GM23338 (cell line): ENCODE results near the gene SEC22A. TPM values are rescaled to one million over a fixed set of nuclear protein-coding genes. Genes with fewer than 3 reads are reported as not detected.

ENCODE experiments used
- ATAC-seq: fragments of 200-7000 bp; cut with Tn5 transposase; 3 replicates; pipeline ENCODE4 v1.9.1; 2020
- DNase-seq: peaks from one replicate; pipeline ENCODE4 v3.0.0-alpha.2; 2015; ENCODE audit warnings: low spot score
- H2AFZ ChIP-seq: fragments of 200-600 bp; sonication (generic); 2 replicates; pipeline ENCODE4 v1.8.0; 2016; ENCODE audit warnings: antibody characterized with exemption, mild to moderate bottlenecking, moderate library complexity
- H3F3A ChIP-seq: fragments of 200-600 bp; sonication (generic); replicated peaks from 2 replicates; pipeline ENCODE4 v1.8.0; 2017; ENCODE audit warnings: antibody characterized with exemption, mixed run types, low read depth
- H3K27ac ChIP-seq: fragments of 200-600 bp; sonication (generic); 2 replicates; pipeline ENCODE4 v1.6.1; 2016; ENCODE audit warnings: low read depth
- H3K27me3 ChIP-seq: fragments of 200-600 bp; sonication (generic); 2 replicates; pipeline ENCODE4 v1.8.0; 2016; ENCODE audit warnings: mild to moderate bottlenecking, mixed run types, moderate library complexity; ENCODE audit not compliant: insufficient read depth
- H3K36me3 ChIP-seq: fragments of 200-600 bp; sonication (generic); 2 replicates; pipeline ENCODE4 v1.8.0; 2016; ENCODE audit warnings: mild to moderate bottlenecking; ENCODE audit not compliant: insufficient read depth
- H3K4me1 ChIP-seq: fragments of 200-600 bp; sonication (generic); 2 replicates; pipeline ENCODE4 v1.8.0; 2016; ENCODE audit warnings: mild to moderate bottlenecking, moderate library complexity; ENCODE audit not compliant: insufficient read depth
- H3K4me2 ChIP-seq: fragments of 200-600 bp; sonication (generic); 2 replicates; pipeline ENCODE4 v1.7.1; 2017; ENCODE audit warnings: mixed run types
- H3K4me3 ChIP-seq: fragments of 200-600 bp; sonication (generic); 2 replicates; pipeline ENCODE4 v1.6.1; 2016; ENCODE audit warnings: mixed run types
- H3K79me2 ChIP-seq: fragments of 200-600 bp; sonication (generic); replicated peaks from 2 replicates; pipeline ENCODE4 v1.8.0; 2017; ENCODE audit warnings: mild to moderate bottlenecking; ENCODE audit not compliant: insufficient read depth
- H3K9me2 ChIP-seq: fragments of 200-600 bp; sonication (generic); 2 replicates; pipeline ENCODE4 v1.8.0; 2017; ENCODE audit not compliant: insufficient read depth
- H4K20me1 ChIP-seq: fragments of 200-600 bp; sonication (generic); replicated peaks from 2 replicates; pipeline ENCODE4 v1.8.0; 2017; ENCODE audit warnings: mild to moderate bottlenecking; ENCODE audit not compliant: insufficient read depth
- H3K27ac Mint-ChIP-seq: 2 replicates; pipeline ENCODE4 v1.8.0; 2020; ENCODE audit warnings: inconsistent platforms, mild to moderate bottlenecking, moderate library complexity, mixed read lengths
- H3K27me3 Mint-ChIP-seq: 3 replicates; pipeline ENCODE4 v1.8.0; 2022; ENCODE audit warnings: low read depth, mild to moderate bottlenecking, moderate library complexity, mixed read lengths, inconsistent platforms; ENCODE audit not compliant: insufficient read depth, poor library complexity
- H3K36me3 Mint-ChIP-seq: 3 replicates; pipeline ENCODE4 v1.8.0; 2021; ENCODE audit warnings: low read depth, mild to moderate bottlenecking, inconsistent platforms, moderate library complexity, mixed read lengths
- H3K4me1 Mint-ChIP-seq: 3 replicates; pipeline ENCODE4 v1.8.0; 2020; ENCODE audit warnings: mild to moderate bottlenecking, inconsistent platforms, mixed read lengths
- H3K4me3 Mint-ChIP-seq: 3 replicates; pipeline ENCODE4 v1.8.0; 2021; ENCODE audit warnings: moderate library complexity, mild to moderate bottlenecking, inconsistent platforms, mixed read lengths
- H3K9me3 Mint-ChIP-seq: 3 replicates; pipeline ENCODE4 v1.8.0; 2020; ENCODE audit warnings: moderate library complexity, mild to moderate bottlenecking, inconsistent platforms, mixed read lengths
- CTCF ChIP-seq, 2 experiments: fragments of 200-600 bp in 1 of 2; sonication (generic) in 1 of 2; conservative IDR thresholded peaks; 2 replicates each; pipeline versions ENCODE4 v1.5.1 to v1.6.1; 2016 to 2017; ENCODE audit warnings: antibody characterized with exemption in 2 of 2, low read depth in 2 of 2, mild to moderate bottlenecking in 2 of 2, moderate library complexity in 1 of 2
- EZH2phosphoT487 ChIP-seq: fragments of 200-600 bp; sonication (generic); IDR thresholded peaks from one replicate; pipeline ENCODE4 v1.8.1; 2018; ENCODE audit warnings: antibody characterized with exemption; ENCODE audit not compliant: unreplicated experiment
- JUNB ChIP-seq: IDR thresholded peaks from one replicate; pipeline ENCODE4 v1.6.1; 2016; ENCODE audit warnings: antibody characterized with exemption; ENCODE audit not compliant: unreplicated experiment
- REST ChIP-seq: IDR thresholded peaks from one replicate; pipeline ENCODE4 v1.6.1; 2018; ENCODE audit warnings: antibody characterized with exemption; ENCODE audit not compliant: unreplicated experiment
- polyA plus RNA-seq: library from polyadenylated mRNA; unstranded; fragments of >200 nt; fragmentation: Nextera tagmentation; extraction: Ambion mirVana; gene quantifications from 2 replicates; pipeline ENCODE4 v1.2.1, GENCODE V29; 2016
- total RNA-seq: library from RNA; depleted of rRNA; stranded (reverse); fragments of >200 nt; shearing (Covaris generic); gene quantifications from 2 replicates; pipeline ENCODE4 v1.2.3, GENCODE V29; 2014
- TF ChIP-seq, protein P1 (sequence below): fragments of 250-450 bp; sonication (Bioruptor Pico); IDR thresholded peaks from 2 replicates; pipeline ENCODE4 v1.5.0; 2020; ENCODE audit warnings: mild to moderate bottlenecking, moderate library complexity

SEC22A gene
- total and polyA plus RNA-seq, 2 experiments from 2014 or later, result 11.2 to 24.1 TPM

DNA sequence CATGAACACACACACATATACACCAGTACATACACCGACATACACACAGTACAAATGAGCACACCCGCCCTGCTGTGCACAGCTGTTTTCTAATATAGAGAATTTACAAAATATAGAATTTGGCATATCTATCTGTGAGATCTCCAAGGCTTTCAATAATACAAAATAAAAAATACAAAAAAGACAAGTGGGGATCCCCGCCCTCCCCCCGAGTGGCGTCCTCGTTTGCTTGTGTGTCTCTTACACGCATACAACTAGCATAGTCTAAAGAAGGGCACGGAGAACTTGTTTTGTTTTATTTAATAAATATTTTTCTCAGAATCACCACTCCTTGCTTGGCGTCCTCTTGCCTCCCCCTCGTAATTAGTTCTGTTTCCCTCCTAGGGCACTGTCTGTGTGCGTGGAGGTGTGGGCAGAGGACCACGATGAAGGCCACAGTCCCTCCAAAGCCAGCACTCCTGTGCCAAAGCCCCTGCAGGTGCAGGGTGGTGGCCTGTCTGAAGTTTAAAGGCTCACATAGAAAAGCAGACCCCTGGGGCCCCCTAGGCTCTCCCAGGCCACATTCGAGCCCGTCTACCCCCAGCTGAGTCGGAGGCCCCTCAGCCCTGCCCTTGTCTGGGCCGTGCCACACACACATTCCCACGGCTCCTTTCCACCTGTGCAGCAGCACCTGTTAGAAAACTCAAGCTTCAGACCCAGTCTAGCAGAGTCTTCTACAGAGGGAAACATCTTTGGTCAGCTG lies 82.1 kb downstream of the SEC22A start (continued):
- TF ChIP-seq, protein P1, sequence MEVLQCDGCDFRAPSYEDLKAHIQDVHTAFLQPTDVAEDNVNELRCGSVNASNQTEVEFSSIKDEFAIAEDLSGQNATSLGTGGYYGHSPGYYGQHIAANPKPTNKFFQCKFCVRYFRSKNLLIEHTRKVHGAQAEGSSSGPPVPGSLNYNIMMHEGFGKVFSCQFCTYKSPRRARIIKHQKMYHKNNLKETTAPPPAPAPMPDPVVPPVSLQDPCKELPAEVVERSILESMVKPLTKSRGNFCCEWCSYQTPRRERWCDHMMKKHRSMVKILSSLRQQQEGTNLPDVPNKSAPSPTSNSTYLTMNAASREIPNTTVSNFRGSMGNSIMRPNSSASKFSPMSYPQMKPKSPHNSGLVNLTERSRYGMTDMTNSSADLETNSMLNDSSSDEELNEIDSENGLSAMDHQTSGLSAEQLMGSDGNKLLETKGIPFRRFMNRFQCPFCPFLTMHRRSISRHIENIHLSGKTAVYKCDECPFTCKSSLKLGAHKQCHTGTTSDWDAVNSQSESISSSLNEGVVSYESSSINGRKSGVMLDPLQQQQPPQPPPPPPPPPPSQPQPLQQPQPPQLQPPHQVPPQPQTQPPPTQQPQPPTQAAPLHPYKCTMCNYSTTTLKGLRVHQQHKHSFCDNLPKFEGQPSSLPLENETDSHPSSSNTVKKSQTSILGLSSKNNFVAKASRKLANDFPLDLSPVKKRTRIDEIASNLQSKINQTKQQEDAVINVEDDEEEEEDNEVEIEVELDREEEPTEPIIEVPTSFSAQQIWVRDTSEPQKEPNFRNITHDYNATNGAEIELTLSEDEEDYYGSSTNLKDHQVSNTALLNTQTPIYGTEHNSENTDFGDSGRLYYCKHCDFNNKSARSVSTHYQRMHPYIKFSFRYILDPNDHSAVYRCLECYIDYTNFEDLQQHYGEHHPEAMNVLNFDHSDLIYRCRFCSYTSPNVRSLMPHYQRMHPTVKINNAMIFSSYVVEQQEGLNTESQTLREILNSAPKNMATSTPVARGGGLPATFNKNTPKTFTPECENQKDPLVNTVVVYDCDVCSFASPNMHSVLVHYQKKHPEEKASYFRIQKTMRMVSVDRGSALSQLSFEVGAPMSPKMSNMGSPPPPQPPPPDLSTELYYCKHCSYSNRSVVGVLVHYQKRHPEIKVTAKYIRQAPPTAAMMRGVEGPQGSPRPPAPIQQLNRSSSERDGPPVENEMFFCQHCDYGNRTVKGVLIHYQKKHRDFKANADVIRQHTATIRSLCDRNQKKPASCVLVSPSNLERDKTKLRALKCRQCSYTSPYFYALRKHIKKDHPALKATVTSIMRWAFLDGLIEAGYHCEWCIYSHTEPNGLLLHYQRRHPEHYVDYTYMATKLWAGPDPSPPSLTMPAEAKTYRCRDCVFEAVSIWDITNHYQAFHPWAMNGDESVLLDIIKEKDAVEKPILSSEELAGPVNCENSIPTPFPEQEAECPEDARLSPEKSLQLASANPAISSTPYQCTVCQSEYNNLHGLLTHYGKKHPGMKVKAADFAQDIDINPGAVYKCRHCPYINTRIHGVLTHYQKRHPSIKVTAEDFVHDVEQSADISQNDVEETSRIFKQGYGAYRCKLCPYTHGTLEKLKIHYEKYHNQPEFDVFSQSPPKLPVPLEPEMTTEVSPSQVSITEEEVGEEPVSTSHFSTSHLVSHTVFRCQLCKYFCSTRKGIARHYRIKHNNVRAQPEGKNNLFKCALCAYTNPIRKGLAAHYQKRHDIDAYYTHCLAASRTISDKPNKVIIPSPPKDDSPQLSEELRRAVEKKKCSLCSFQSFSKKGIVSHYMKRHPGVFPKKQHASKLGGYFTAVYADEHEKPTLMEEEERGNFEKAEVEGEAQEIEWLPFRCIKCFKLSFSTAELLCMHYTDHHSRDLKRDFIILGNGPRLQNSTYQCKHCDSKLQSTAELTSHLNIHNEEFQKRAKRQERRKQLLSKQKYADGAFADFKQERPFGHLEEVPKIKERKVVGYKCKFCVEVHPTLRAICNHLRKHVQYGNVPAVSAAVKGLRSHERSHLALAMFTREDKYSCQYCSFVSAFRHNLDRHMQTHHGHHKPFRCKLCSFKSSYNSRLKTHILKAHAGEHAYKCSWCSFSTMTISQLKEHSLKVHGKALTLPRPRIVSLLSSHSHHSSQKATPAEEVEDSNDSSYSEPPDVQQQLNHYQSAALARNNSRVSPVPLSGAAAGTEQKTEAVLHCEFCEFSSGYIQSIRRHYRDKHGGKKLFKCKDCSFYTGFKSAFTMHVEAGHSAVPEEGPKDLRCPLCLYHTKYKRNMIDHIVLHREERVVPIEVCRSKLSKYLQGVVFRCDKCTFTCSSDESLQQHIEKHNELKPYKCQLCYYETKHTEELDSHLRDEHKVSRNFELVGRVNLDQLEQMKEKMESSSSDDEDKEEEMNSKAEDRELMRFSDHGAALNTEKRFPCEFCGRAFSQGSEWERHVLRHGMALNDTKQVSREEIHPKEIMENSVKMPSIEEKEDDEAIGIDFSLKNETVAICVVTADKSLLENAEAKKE (CRISPR knock-in tag), result no peak
- TF ChIP-seq EZH2phosphoT487, result no peak
- no peak for TF ChIP-seq CTCF (conservative IDR thresholded peaks at IDR 0.05; ENCODE audit: low read depth in 2 of 2)

- ATAC-seq (no peak), DNase-seq (no peak)
- H3K27me3 ChIP-seq, result no peaks in the 10 kb centered on the region
- no peak overlapping the region for H3K4me2 ChIP-seq
- peaks cover 13% of the 10 kb centered on the region for H3K36me3 Mint-ChIP-seq
- no peak overlapping the region for H3K4me3 ChIP-seq
- peaks cover 2% of the 10 kb centered on the region; the same call in 1 of the 3 replicates for H3K9me3 Mint-ChIP-seq
- H3K4me1 Mint-ChIP-seq, result peaks cover under 1% of the 10 kb centered on the region; the same call in 2 of the 3 replicates
- no peak for TF ChIP-seq JUNB
- no peak for TF ChIP-seq REST
- no peak for TF ChIP-seq CTCF (conservative IDR thresholded peaks at IDR 0.05; ENCODE audit: low read depth in 2 of 2)
- H3K36me3 ChIP-seq, result no peaks in the 10 kb centered on the region; the same call in 1 of the 2 replicates
- H3F3A ChIP-seq, result no peaks in the 10 kb centered on the region
- H3K4me3 Mint-ChIP-seq, result no peak overlapping the region
- no peaks in the 10 kb centered on the region for H3K9me2 ChIP-seq
- peaks cover 5% of the 10 kb centered on the region for H3K27me3 Mint-ChIP-seq
- H4K20me1 ChIP-seq, result no peaks in the 10 kb centered on the region; the same call in 1 of the 2 replicates
- no peaks in the 10 kb centered on the region for H3K4me1 ChIP-seq
- no peak overlapping the region for H3K27ac Mint-ChIP-seq
- H3K79me2 ChIP-seq, result no peaks in the 10 kb centered on the region
- H2AFZ ChIP-seq, result no peak overlapping the region
- no peak overlapping the region for H3K27ac ChIP-seq
Measured at GRCh38 chr3:123284399-123285010, 82.8 kb downstream of the SEC22A start.
